ENCODE data around the gene TMEM198.

GRCh38 chr2:219507581-219508443 is 36.0 kb upstream of the TMEM198 start:
- TF ChIP-seq CTCF (IDR thresholded peaks at IDR 0.05) (no peak), EP300 (IDR thresholded peaks at IDR 0.05) (no peak), POLR2AphosphoS5 (IDR thresholded peaks at IDR 0.05) (no peak)
